ENCODE data around the gene ATG14. TPM values are rescaled to one million over a fixed set of nuclear protein-coding genes. Genes with fewer than 3 reads are reported as not detected.
"Not testable (repeated sequence)": the region's sequence is repeated elsewhere in the genome, so short reads cannot be mapped to it uniquely, and the experiment has no call there.

The ATG14 gene
- 4.4 and 7.7 TPM in 2 replicates for polyA plus RNA-seq (2014; cell fraction: cytosol; rRNA removed)
- polyA plus RNA-seq (2014; cell fraction: nucleus; rRNA removed) = 14.0 and 18.1 TPM in 2 replicates

DNA sequence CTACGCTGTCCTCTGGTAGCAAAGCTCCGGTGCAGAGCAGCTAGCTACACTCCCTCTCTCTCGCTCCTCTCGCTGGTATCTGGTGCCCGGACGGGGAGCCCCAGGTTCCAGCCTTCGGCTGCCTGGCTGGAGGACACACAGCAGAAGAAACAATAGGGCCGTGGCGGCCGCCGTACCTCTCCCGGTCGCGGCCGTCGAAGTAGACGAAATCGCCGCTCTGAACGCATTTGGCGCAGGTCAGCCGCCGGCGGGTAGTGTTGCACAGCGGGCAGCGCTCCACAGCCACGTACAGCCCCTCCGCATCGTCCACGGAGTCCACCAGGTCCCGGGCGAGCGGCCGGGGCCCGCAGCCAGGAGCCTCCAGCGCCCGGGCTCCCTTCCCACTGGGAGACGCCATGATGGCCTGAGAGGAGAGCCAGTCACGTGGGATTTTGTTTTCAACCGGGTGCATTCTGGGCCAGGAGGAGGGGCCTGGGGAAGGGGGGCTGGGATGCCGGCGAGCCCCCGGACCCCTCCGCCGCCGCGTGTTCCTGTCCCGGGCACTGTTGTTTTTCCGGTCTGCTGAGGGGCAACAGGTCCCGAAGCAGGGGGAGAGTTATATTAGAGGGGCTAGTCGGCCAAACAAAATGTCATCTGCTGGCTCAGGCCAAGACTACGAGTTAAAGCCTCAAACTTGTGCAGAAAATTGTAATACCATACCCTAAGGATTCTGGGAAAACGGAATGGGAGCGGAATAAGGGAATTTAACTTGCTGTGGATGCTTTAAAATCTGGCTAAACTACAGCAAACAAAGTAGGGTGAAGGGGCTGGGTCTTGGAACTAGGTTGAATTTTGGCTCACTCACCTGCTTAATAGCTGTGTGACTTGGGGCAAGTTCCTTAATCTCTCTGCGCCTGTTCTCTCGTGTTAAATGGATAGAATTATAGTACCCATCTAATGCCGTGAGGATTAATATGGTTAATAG, at the start of gene ATG14:
TSS of gene ATG14 (minus strand) at position 405 of the 964 bp plus-strand sequence. CDS start at position 397, 8 bp downstream.
- peak; percentile 76 for DNase-seq (ENCODE audit: low spot score)

DNA sequence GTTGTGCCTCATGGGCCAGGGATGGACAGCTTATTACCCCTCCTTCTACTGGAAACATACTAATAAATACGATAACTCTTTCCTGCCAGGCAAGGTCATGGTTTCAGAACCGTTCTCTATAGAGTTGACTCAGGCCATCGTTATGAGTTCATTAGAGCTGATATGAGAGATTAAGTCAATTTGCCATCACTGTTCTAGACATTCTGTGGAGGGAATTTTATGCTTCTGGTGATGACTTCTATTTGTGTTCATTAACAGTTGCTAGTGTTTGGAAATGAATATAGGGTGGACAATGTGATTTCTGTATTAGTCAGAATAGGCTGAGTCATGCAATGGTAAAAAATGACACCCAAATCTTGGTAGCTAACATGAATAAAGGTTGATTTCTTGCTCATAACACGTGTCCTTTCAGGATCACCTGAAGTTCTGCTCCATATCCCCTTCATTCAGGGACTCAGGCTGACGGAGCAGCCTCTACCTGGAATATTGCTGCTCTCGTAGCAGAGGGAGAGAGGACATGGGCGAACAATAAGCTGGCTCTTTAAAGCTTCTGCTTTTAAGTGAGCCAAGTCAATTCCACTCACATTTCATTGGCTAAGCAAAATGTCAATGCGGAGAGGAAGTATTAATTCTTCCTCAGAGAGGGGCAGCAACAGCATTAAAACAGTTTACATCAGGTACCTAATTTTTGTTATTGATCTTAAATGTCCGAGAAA, 47.3 kb upstream of the ATG14 start:
- DNase-seq (ENCODE audit: low spot score) = no peak

GRCh38 chr14:55457496-55457895, 45.9 kb upstream of the ATG14 start:
- no peak for DNase-seq (ENCODE audit: low spot score)

GRCh38 chr14:55456411-55456810, 44.8 kb upstream of the ATG14 start:
- DNase-seq (ENCODE audit: low spot score) = not testable (repeated sequence)

GRCh38 chr14:55454264-55455002, 42.8 kb upstream of the ATG14 start:
- DNase-seq (ENCODE audit: low spot score) = peak; percentile 91

GRCh38 chr14:55451950-55452349, 40.3 kb upstream of the ATG14 start:
- DNase-seq (ENCODE audit: low spot score) = no peak

DNA sequence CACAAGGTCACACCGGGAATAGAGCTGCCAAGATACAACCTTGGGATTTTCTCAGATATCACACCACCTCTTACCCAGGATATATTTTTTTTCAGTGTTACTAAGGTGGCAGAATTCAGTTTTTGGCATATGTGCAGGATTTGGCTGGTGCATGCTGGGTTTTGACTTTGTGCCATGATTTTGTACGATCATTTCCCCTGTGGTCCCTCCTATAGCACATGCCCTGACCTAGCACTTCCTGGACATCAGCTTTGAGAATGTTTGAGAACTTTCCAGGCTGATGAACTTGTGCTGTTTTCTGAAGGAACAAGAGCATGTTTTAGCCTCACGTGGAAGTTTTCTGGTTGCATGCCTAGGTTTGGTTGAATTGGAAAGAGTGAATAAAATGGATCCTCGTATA, 39.8 kb upstream of the ATG14 start:
- DNase-seq (ENCODE audit: low spot score) = no peak

GRCh38 chr14:55450987-55451386, 39.4 kb upstream of the ATG14 start:
- no peak for DNase-seq (ENCODE audit: low spot score)

DNA sequence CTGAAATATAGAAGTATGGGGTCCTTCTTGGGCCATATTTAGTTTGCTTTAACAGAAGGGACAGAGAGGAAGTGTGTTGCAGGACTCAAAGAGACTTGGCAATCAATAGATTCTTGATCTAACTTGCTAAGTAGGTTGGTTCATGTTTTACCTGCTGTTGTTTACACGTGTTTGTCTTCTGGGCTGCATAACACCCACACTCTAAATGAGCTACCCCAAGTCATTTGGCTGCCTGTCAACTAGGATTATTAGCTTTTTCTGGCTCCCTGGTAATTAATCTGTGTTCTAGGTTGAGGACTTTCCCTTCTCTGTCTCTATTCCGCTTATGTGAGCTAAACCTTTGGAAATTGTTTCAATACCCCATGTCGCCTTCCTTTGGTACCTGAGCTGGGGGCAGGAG, 38.9 kb upstream of the ATG14 start:
- no peak for DNase-seq (ENCODE audit: low spot score)

DNA sequence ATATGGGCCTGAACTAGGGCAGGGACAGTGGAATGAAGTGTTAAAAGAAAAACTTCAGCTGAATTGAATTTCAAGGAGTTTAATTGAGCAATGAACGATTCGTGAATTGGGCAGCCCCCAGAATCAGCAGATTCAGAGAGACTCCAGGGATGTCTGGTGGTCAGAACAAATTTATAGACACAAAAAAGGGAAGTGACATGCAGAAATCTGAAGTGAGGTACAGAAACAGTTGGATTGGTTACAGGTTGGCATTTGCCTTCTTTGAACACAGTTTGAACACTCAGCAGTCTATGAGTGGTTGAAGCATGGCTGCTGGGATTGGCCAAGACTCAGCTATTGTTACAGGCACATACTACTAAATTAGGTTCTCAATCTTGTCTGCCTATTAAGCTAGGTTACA, 38.5 kb upstream of the ATG14 start:
- no peak for DNase-seq (ENCODE audit: low spot score)

DNA sequence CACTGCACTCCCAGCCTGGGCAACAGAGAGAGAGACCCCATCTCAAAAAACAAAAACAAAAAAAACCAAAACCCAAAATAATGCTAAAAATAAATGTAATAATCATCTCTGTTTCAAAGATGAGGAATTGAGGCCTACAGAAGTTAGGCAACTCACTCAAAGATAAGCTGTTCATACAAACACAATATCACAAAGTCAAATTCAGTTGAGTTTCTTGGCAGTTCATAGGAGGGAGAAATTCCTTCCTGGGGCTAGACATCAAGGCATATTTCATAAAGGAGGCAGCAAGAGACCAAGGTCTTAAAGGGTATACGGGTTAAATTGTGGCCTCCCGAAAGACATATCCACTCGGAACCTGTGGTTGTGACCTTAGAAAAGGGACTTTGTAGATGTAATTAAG, 37.5 kb upstream of the ATG14 start:
- DNase-seq (ENCODE audit: low spot score) = no peak

DNA sequence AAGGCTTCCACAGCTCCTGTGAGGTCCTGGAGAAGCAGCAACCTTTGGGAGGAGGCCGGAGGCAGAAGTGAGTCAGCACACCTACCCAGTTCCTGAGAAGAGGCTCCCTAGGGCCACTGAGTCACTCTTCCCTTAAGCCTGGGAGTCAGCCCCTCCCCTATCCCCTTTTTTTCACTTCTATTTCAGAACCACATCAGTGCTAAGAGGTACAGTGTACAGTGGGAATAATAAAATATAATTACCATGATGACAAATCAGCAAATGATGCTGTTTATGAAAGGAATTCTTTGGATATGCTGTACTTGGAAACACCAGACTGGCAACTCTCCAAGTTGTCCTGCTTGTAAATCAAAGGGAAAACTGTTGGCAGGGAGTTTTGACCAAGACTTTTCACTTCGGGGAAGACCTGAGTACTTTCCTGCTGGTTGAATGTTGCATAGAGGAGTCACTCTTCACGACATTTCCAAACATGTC, 36.5 kb upstream of the ATG14 start:
- DNase-seq (ENCODE audit: low spot score) = no peak

GRCh38 chr14:55446833-55447232, 35.2 kb upstream of the ATG14 start:
- DNase-seq (ENCODE audit: low spot score) = peak; percentile 22

- peak; percentile 78 for DNase-seq (ENCODE audit: low spot score)
Observed at GRCh38 chr14:55446127-55446736, 34.6 kb upstream of the ATG14 start.

- no peak for DNase-seq (ENCODE audit: low spot score)
Observed at GRCh38 chr14:55441286-55441685, 29.7 kb upstream of the ATG14 start.

- no peak for DNase-seq (ENCODE audit: low spot score)
Observed at GRCh38 chr14:55440385-55440784, 28.8 kb upstream of the ATG14 start, which contains the start of gene TBPL2. Gene TBPL2 (minus strand): TSS chr14:55440616. CDS start chr14:55440449, 167 bp downstream.

DNA sequence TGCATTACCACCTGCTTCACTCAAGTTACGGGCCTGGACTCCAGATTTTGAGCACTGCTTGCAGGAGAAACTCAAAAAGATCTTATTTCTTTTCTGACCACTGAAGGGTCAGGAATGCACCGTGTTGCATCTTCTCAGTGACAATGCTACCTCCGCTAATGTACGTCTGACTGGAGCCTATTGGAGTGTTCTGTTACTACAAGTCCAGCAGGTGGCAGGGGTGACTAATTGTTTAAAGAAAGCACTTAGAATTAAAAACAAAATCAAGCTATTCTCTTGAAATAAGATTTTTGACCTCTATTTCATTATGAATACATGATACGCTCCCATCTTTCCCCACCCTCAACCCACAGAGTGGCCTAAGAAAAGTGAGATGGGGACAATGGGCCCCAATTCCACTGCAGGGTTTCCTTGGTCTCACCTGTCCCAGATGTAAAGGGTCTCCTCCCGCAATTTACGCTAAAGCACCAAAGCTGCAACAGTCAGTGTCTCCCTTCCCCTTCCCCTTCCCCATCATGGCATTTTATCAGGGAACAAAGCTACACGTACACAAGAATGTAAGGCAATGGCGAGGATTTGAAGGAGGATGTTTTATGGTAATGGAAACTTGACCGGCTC, 26.5 kb upstream of the ATG14 start:
- peak; percentile 51 for DNase-seq (ENCODE audit: low spot score)

DNA sequence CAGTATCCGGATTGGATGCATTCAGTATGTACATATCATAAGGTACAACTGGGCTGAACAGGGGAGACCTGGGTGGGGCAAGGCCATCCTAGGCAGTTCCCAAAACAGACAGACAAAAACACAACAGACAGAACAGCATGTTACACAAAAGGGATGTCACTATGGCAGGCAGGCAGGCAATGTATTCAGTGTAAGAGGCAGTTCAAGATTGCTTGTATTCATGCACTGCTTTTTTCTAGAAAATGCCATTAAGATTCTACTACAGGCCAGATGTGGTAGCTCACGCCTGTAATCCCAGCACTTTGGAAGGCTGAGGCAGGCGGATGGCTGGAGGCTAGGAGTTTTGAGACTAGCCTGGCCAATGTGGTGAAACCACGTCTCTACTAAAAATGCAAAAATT, 25.3 kb upstream of the ATG14 start:
- DNase-seq (ENCODE audit: low spot score) = no peak

DNA sequence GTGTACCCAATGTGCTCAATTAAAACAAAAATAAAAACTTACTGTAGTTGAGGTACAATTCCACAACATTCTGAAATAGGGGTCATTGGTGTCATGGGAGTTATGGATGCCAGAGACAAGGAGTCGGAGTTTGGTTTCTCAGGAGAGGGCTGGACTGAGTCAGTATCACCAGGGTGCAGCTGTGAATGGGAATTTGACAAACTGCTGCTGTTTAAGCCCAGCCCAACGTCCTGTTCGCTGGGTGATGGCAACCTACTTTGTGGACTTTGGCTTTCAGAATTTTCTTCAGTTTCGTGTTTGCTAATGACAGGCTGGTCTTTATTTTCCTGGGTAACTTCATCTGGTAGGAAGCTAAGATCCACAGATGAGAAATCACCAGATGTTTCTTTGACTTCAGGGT, 24.9 kb upstream of the ATG14 start:
- no peak for DNase-seq (ENCODE audit: low spot score)

- DNase-seq (ENCODE audit: low spot score) = no peak
Observed at GRCh38 chr14:55434805-55435174, 23.2 kb upstream of the ATG14 start.
